Pancreas (tissue), 10 donors: ENCODE results near the gene UTS2R. TPM values are rescaled to one million over a fixed set of nuclear protein-coding genes. Genes with fewer than 3 reads are reported as not detected.
"Not testable (repeated sequence)": the region's sequence is repeated elsewhere in the genome, so short reads cannot be mapped to it uniquely, and the experiment has no call there.

Experiments used
- ATAC-seq, 4 donors: fragments of 200-7000 bp; cut with Tn5 transposase; one replicate each; pipeline versions ENCODE4 v1.8.0 to v1.9.1; 2020; ENCODE audit warnings: mild to moderate bottlenecking in 4 of 4, moderate library complexity in 4 of 4
- DNase-seq, 6 donors: peaks; one replicate each; pipeline ENCODE4 v3.0.0-alpha.2; 2020
- FAIRE-seq: peaks from 2 replicates; lab custom pipeline; 2012; peaks lifted over from hg19 to GRCh38; lab: Jason Lieb, UNC
- H3K27ac ChIP-seq, 4 donors: fragments of 200-600 bp; sonication (generic); 1 replicate in 3 of 4; 2 replicates in 1 of 4; pipeline versions ENCODE4 v1.5.0 to v1.8.0; 2020
- H3K27me3 ChIP-seq, 4 donors: fragments of 200-600 bp; one replicate each; pipeline ENCODE4 v1.8.0; 2021
- H3K36me3 ChIP-seq, 3 donors: fragments of 200-600 bp; sonication (generic) in 1 of 3; one replicate each; pipeline versions ENCODE4 v1.5.0 to v1.8.0; 2020 to 2021
- H3K4me1 ChIP-seq, 3 donors: fragments of 200-600 bp; one replicate each; pipeline ENCODE4 v1.8.0; 2021
- H3K4me3 ChIP-seq, 4 donors: fragments of 200-600 bp; sonication (generic) in 2 of 4; one replicate each; pipeline versions ENCODE4 v1.5.0 to v1.8.0; 2020 to 2021
- H3K9me3 ChIP-seq, 4 donors: fragments of 200-600 bp; one replicate each; pipeline ENCODE4 v1.8.0; 2021
- CTCF ChIP-seq, 4 donors: fragments of 200-600 bp; sonication (generic) in 3 of 4; IDR thresholded peaks; one replicate each; pipeline versions ENCODE4 v1.5.0 to v1.8.0; 2021; ENCODE audit warnings: antibody characterized with exemption in 4 of 4
- WGBS, 2 donors: extraction: QIAGEN DNeasy Blood & Tissue Kit; methylation state at CpG; one replicate each; pipeline ENCODE4 v1.1.7; 2013; 5-methylcytosine and 5-hydroxymethylcytosine counted together
- intact Hi-C, 3 donors: fragments of 100-400 bp; cut with DNase I; formaldehyde crosslinking; loops; one replicate each; pipeline versions ENCODE4 v1.11.1 to v1.14.2; 2022
- polyA plus RNA-seq, 2 donors: library from polyadenylated mRNA; stranded (reverse); fragments of 200-250 nt; gene quantifications; one replicate each; pipeline ENCODE4 v1.2.3, GENCODE V29; 2013
- total RNA-seq, 6 donors: library from RNA; stranded (reverse); fragmentation: NEBNext Ultra II Directional in 4 of 6; extraction: Animal tissue kit (Norgen Biotek cat#: 25700) in 4 of 6; gene quantifications; one replicate each; pipeline versions ENCODE4 v1.2.1 to v1.2.4, GENCODE V29; 2021 to 2023
- donor health status: healthy with polysubstance abuse.
- donor health status: DM: no; HTN: no; CAD: no; lungs with moderate emphysema.
- donor health status: DM: no; HTN: no; CAD: no.
- donor health status: control.
- donor health status: control.
- donor health status: Bipolar disorder and iron deficiency.
- donor health status: DM: yes; HTN: yes; CAD: no.
- donor health status: DM: no; HTN: no; CAD: no.
- donor health status: DM: no; HTN: no; CAD: no.
- donor health status: DM: yes; HTN: yes; CAD: no.

UTS2R gene
- total and polyA plus RNA-seq, 8 donors = 0.37 to 0.87 (median 0.74) TPM; not detected in 5

GRCh38 chr17:82369211-82369610 is 2.4 kb upstream of the UTS2R start:
- H3K27me3 ChIP-seq = peaks cover 0 to 7% (median 0%) of the 10 kb centered on the region in 4 donors
- intact Hi-C loops = no loop called here
- TF ChIP-seq CTCF (IDR thresholded peaks at IDR 0.05) = no peak
- ATAC-seq (no peak), FAIRE-seq (no peak), DNase-seq (no peak)
- H3K36me3 ChIP-seq = no peaks in the 10 kb centered on the region
- H3K4me1 ChIP-seq = peaks cover 0 to 10% (median 7%) of the 10 kb centered on the region in 3 donors
- no peaks in the 10 kb centered on the region for H3K9me3 ChIP-seq
- no peak overlapping the region for H3K4me3 ChIP-seq
- no peak overlapping the region for H3K27ac ChIP-seq
- 91 to 92% methylated on average over 6 of the region's 7 CpGs for WGBS, 2 donors

DNA sequence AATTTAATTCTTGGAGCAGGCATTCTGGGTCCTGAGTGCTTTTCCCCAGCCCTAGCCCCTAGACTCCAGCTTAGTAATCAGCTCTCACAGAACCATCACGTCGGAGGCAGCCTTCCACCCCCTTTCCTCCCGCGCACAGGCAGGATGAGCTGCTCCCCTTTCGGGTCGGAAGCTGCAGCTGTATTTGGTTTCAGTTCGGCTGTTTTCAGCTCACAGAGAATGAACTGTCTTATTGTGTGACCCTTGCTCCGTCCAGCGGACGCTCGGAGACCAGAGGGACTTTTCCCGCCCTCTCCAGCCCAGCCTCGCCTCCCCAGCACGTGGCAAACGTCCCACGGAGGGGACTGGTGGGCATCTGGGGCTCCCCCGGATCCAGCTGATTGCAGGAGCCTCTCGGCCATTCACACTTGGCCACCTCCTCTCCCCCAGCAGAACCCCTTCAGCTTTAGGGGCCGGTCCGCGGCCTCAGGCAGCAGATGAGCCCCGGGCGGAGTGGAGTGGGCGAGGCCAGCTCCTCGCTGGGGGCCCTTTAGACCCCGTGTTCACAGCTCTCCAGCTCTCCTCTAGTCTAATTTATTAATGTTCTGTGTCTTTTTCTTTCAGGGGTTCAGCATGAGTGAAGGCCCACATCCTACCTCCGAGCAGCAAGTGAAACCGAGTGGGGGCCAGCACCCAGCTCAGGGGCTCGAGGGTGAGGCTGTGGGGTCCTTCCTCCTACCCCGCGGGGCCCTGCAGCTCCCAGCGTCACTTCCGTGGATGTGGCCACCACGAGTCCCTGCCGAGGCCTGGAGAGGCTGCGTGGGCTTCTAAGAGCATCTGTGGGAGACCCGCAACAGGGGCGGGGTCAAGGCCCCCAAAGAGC is 863 bp upstream of the UTS2R start:
- Histone ChIP-seq H3K27me3 (peaks cover 0 to 7% (median 0%) of the 10 kb centered on the region in 4 donors), H3K4me3 (peak overlapping the region in 1 of 4 donors; percentile 47), H3K36me3 (no peaks in the 10 kb centered on the region), H3K9me3 (no peaks in the 10 kb centered on the region), H3K27ac (no peak overlapping the region), H3K4me1 (peaks cover 0 to 10% (median 7%) of the 10 kb centered on the region in 3 donors)
- WGBS, 2 donors = 36 to 37% methylated on average over 38 of the region's 38 CpGs
- peak in 1 of 6 donors; percentile 62 for DNase-seq
- intact Hi-C loops = no loop called here
- peak in 2 of 4 donors; percentile 25 to 29 for ATAC-seq
- no peak for TF ChIP-seq CTCF (IDR thresholded peaks at IDR 0.05)
- FAIRE-seq = no peak

GRCh38 chr17:82372249-82373071 is 895 bp downstream of the UTS2R start:
- intact Hi-C loops = no loop called here
- H3K4me3 ChIP-seq = peak overlapping the region in 2 of 4 donors; percentile 36 to 47
- peak; percentile 67 to 82 (median 75) for ATAC-seq

DNA sequence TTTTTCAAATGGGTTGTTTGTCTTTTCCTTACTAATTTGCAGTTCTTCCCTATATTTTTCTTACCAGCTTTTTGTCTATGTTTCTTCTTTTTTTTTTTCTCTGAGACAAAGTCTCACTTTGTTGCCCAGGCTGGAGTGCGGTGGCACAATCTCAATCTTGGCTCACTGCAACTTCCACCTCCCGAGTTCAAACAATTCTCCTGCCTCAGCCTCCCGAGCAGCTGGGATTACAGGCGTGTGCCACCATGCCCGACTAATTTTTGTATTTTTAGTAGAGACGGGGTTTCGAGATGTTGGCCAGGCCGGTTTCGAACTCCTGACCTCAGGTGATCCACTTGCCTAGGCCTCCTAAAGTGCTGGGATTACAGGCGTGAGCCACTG is 1.5 kb downstream of the UTS2R start:
- H3K27ac ChIP-seq, intact Hi-C loops, DNase-seq, H3K36me3 ChIP-seq, H3K9me3 ChIP-seq, ATAC-seq, FAIRE-seq: not testable (repeated sequence)
- H3K4me1 ChIP-seq = peaks cover 0 to 10% (median 7%) of the 10 kb centered on the region in 3 donors
- H3K27me3 ChIP-seq = peaks cover 0 to 10% (median 0%) of the 10 kb centered on the region in 4 donors
- H3K4me3 ChIP-seq = peak overlapping the region in 1 of 4 donors; percentile 47
- WGBS, 2 donors = 75 to 83% methylated on average over 10 of the region's 10 CpGs

More at GRCh38 chr17:82372249-82373071, 895 bp downstream of the UTS2R start:
- Histone ChIP-seq H3K9me3 (no peaks in the 10 kb centered on the region), H3K36me3 (no peaks in the 10 kb centered on the region), H3K27ac (no peak overlapping the region), H3K27me3 (peaks cover 0 to 7% (median 0%) of the 10 kb centered on the region in 4 donors), H3K4me1 (peaks cover 0 to 10% (median 7%) of the 10 kb centered on the region in 3 donors)
- FAIRE-seq (no peak), DNase-seq (peak in 3 of 6 donors; percentile 46 to 79 (median 78))
- no peak for TF ChIP-seq CTCF (IDR thresholded peaks at IDR 0.05)
- WGBS, 2 donors = 17 to 25% methylated on average over 30 to 41 of the region's 41 CpGs
